ENCODE results near the gene CLCN5.

Gene CLCN5

DNA sequence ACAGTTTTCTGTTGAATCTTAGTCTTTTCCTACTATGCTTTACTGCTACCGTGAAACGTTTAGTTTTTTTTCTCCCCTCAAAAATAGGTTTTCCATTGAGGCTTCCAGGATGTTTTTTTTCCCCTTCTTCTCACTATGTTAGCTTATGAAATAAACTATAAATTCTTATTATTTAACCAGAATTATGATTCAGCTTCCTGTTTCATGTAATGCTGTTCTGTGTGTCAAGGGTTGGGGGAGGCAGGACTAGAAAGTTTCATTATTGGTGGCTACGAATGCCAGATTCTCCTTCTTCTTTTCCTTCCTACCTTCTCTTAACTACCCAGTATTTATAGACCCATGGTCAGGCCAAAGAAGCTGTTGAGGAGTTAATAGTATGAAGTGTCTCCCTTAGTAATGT, 11.8 kb downstream of the CLCN5 start:
- peak; percentile 25 for DNase-seq (ENCODE audit: low read depth)

DNA sequence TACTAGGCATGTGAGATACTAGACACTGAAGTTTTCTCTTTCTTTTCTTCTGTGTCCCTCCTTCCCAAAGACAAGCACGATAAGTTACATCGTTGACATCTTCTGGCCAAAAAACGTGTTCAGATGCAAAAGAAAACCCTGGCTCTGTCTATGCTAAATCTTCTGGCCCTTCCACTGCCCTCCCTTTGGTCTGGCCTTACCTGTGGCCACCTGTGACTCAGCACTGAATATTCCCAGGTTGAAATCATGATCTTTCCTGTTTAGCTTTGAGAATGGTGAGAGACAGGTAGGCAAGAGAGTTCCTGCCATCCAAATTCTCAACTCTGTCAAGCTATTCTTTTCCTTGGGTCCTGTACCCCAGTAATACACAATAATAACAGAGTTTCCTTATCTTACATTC, 12.3 kb downstream of the CLCN5 start:
- no peak for DNase-seq (ENCODE audit: low read depth)

DNA sequence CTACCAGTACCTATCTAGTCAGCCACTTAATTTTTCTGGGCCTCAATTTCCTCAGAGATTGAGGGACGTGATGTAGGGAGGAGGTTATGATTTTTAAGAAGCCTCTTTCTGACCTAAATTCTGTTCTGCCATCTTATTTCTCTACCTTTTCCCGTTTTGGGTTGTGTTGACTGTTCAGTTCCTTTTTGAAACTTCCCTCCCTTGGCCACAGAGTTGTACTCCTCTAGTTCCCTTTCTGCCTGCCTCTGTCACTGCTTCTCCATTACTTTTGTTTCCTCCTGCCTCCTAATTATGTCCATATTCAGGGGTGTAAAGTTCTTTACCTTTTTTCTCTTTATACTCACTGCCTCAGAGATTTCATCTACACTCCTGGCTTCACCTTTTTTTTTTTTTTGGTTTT, 25.4 kb downstream of the CLCN5 start:
- no peak for DNase-seq (ENCODE audit: low read depth)

DNA sequence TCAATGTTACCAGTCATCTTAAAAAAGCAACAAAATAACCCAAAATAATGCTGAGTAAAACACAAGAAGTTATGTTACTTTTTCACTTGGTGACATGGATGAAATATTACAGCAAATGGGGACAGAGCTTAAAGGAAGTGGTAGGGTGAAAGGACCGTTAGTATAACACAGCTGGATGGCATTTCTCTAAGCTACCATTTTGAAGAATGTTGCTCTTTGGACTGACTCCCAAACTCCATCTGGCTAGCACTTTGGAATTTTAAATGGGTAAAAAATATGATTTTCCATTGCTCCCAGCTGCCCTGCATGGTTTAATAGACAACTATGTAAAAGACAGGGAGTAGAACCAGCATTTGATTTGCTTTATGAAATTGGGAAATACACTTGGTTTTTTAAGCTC, 27.6 kb downstream of the CLCN5 start:
- DNase-seq (ENCODE audit: low read depth), result no peak

DNA sequence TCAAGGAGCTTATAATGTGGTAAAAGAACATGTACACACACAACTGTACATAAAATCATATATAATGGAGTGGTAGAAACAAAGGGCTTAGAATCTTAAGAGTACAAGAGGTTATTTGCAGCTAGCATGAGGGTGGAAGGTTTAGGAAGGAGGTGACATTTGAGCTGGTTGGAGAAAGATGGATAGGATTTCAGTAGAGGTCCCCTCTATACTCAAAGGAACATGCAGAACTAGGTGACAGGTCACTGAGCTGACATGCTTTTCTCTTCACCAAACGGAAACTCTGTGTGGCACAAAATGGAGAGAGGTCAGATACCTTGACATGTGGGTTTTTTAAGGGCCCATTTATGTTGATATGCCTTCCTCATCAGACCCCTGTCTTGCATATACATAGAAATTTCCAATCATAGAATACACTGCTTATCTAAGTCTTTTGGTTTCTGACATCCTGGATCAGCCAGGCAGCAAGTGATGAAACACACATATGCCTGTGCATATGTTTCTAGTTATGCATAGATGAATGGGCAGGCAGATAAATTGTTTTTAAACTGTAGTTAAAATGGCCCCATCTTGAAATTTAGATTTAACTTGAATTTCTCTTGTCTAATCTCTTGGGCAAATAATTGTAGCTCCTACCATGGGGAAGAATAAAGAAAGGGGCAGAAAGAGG, 29.3 kb downstream of the CLCN5 start:
- peak; percentile 14 for DNase-seq (ENCODE audit: low read depth)

DNA sequence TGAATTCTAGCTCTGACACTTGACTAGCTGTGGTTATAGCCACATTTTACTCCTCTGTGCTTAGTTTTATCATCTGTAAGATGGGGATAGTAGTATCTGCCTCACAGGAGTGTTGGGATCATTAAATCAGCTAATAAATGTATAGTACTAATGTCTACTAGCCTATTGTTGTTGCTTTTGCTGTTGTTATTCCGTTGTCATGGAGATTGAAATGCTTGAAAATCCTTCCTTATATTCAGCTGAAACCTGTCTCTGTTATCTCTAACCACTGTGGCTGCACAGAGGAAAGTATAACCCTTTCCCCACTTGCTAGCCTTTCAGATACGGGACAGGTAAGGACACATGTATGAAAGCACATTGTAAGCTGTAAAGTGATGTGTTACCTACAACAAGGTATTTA, 33.9 kb downstream of the CLCN5 start:
- no peak for DNase-seq (ENCODE audit: low read depth)

DNA sequence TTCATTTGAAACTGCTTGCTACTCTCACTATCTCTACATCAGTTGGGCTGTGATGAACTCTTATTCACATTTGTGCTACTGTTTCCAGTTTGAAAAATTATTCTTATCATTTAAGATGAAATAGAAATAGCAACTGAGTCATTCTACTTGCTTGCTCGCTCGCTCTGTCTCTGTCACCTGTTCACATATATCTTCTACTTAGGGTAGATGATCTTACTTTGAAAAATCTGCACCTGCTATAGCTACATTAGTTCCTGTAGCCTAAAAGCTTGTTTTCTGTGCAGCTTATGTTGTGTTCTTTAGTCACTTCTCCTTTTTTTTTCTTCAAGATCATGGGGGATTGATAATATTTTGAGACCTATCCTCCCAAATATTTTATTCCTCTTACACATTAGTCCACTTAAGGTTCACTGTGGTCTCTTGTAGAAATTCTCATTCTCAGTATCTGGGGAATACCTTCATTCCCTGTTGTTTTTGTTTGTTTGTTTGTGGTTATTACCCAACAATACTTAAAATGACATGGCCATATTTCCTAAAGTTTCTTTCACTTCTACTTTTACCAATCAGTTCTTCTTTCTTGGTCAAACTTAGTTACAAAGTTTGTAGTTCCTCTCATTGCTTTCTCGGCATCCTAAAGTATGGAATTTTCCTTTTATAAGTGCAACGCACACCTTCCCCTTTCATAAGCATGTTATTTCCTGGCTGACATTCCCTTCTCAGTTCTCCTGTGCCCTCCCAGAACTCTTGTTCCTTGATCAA, 36.5 kb downstream of the CLCN5 start:
- no peak for DNase-seq (ENCODE audit: low read depth)

DNA sequence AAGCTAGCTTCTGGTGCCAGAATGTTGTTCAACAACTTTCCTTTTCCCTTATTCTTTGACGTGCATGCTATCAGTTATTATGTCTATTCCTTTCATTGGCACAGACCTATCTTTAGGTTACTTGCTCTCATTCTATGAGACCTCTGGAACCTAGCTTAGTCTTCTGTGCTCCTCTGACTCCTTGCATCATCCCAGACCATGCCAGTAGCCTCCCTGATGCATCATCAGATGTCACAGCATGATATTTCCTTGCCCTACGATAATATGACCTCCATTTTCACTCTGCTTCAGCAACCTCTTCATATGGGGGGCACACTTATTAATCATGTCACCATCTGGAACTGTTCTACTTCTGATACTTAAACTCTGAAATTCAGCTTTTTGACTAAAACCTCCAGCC, 37.2 kb downstream of the CLCN5 start:
- DNase-seq (ENCODE audit: low read depth), result no peak

DNA sequence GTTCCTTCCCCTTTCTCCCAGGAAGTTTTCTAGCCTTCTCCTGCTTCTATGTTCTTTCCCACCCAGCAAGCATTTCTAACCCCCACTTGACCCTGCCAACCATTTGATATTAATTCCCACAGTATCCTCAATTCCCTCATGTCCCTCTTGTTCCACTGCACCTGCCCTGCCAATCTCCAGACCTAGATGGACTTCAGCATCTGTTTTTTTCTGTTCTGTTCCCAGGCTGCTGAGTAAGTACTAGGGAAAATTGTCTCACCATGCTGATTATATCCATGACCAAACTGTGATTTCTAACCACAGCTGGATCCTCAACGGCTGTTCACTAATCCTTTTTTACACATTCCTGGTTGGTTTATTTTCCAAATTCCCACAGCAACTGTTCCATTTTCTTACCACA, 37.7 kb downstream of the CLCN5 start:
- peak; percentile 3 for DNase-seq (ENCODE audit: low read depth)

DNA sequence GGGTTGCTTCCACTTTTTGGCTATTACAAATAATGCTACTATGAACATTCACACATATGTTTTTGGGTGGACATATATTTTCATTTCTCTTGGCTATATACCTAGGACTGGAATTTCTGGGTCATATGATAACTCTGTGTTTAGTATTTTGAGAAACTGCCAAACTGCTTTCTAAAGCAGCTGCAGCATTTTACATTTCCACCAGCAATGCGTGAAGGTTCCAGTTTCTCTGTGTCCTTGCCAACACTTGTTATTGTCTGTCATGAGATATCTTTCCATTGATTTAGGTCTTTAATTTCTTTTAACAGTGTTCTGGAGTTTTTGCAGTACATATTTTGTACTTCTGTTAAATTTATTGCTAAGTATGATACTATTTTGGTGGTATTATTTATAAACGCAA, 48.3 kb downstream of the CLCN5 start:
- no peak for DNase-seq (ENCODE audit: low read depth)

DNA sequence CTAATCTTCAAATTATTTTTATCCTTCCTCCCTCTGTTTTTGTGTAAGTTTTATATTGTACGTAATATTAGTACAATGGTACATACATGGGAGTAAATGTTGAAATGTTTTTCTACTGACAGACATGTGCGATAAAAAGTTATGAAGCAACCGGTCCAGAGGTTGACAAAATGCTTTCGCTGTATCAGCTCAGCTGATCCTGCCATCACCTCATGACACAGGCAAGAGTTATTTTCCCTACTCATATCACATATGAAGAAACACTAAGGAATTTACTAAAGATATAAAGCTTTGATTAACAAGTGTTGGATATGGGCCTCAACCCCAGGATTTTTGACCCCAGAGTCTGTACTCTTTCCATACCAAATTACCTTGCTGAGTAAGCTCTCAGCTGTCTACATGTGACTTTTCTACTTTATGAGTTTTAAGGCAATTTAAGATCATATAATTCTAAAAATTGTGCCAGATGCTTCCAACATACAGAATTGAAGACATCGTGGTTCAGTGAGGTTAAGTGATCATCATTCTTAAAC, 50.0 kb downstream of the CLCN5 start:
- DNase-seq (ENCODE audit: low read depth), result peak; percentile 73

DNA sequence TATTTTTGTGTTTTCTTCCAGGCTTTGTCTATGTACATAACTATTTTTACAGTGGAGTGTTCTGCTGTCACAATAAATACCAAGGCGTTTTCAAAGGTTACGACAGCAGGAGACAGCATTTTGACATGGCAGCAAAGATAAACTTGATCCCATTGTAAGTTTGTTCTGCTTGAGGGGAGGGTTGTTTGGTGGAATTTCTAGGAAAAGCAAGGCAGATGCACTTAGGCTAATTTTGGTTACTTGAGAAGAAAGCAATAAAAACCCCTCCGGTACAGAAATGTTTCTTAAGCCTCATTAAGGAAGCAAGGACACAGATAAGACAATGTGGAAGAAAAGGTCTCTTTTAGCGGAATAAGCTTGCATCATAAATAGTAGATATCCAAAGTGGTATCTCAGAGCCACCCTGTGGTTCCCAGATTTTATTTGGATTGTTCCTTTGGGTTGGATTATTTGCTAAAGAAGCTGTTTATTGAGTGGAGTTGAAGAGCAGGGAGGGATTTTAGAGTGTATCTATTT, 54.3 kb downstream of the CLCN5 start:
- DNase-seq (ENCODE audit: low read depth), result no peak

DNA sequence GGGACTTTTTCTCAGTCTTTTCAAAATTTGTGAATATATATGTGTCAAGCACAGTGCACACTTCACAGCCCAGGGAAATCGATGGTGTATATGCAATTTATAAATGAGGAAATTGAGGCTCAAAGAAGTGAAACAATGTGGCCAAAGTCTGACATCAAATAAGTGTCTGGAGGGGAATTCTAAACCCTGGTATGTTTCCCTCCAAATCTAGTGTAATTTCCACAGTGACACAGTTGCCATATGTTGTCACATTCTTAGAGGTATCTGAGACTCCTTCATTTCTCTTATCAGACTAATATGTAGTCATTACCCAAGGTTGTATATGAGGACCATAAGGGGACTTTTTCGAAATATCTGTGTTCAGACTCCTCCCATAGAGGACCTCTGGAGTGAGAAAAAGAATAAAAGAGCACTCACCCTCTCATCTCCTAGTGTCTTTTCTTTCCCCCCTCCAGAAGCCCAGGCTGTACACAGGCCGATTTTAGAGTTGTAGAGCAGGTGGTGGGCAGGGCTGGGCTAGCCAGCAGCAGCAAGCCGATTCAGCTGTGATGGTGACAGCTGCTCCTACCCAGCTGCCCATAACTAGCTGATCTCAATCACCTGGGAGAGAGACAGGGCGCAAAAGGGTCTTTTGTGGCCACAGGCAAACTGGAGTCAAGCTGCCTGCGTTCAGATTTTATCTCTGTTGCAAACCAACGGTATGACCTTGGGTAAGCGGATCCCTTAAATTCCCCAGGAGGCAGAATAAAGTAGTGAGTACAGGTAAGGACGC, 55.1 kb downstream of the CLCN5 start:
- no peak for DNase-seq (ENCODE audit: low read depth)

DNA sequence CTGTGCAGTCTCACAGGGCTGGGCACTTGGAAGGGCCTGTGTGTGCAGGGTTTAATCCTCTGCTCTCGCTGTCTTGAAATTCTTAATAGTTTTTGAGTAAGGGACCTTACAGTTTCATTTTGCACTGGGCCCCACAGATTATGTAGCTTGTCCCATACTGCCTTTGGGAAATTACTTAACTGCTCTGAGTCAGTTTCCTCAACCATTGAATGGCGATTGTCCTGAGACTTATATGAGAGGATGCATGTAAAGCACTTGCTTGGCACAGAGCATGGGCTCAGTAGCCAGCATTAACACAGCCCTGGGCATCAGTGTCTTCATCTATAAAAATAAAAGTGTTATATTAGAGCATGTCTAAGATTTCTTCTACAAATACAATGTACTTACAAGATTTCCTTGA, 55.8 kb downstream of the CLCN5 start:
- no peak for DNase-seq (ENCODE audit: low read depth)

DNA sequence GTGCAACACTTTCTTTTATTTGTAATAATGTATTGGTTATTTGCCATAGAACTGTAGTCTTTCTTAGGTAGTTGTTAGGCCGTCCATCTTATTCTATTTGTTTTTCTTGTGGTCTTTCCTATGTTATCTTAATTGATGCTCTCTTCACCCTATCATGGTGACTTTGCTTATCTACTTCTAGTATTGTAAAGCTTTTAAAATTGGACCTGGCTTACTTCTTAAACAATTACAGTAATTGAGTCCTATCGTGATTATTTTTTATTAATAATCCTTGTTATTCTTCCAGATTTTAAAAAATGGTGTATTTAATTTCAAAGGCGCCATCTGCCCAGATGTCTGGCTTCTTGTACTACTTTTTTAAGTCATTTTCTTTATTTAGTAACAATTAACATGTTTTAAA, 63.7 kb downstream of the CLCN5 start:
- no peak for DNase-seq (ENCODE audit: low read depth)

DNA sequence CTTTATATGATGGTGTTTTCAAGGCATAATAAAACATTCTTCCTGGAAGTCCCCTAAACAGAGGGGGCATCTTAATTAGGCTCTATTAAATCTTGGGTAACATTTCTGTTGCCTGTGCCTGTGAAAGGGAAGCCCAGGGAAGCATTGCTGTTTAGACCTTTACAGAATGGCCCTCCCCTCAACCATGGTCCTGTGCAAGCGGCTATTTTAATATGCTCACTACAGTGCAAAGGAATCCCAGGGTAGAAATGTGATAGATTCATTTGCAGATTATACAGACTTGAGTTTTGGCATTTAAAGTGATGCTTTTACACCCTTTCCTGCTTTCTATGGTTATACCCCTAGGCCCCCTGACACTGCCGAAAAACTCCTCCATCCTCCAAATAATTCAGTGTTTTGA, 65.3 kb downstream of the CLCN5 start:
- no peak for DNase-seq (ENCODE audit: low read depth)

DNA sequence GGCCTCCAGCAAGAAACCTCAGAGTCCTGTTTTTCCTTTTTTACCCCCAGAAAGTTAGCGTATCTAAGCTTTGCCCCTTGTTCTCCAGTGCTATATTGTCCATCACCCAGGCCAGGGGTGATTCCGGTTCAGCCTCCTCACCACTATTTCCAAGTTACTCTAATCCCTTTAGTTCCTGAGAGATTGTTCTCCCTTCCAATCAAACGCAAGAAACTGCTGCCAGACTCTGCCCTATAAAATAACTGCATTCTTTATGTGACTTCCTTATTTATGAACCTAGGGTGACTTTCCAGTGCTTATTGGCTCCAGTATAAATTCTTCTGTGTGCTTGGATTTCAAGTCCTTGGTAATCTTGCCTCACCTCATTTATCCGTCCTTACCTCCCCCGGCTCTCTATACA, 65.7 kb downstream of the CLCN5 start:
- no peak for DNase-seq (ENCODE audit: low read depth)

DNA sequence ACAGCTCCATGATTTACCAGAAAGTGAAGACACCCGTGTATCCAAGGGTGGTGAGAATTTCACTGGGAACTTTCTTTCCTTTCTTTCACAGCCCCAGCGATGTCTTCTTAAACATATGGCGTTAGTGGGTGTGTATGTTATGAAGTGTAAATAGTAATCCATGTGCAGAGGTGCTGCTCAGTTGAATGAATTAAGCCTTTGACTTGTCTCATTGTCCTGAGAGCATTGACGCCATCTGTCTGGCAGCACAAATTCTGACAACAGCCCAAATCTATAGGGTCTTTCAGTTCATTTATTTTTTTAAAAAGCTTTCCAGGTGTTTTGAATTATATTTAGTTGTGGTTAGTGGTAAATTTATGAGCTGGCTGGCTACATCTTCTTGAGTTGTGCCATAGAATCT, 69.4 kb downstream of the CLCN5 start:
- DNase-seq (ENCODE audit: low read depth), result no peak

DNA sequence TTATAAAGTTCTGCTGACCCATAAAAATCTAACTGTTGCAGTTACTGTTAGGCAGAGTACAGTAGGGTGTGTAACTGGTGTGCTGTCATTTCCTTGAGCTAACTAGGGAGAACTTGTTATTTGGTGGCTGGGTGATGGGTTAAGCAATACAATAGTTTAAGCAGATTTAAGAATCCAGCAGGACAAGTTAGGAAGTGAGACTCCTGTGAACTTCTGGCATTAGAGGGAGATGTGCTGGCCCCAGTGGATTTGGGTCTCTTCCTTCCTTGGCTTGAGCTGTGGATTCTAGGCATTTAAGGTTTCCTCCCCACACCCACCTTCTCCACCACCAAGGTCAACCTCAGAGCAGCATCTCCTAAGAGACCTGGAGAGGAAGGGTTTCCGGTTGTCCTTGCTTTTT, 70.5 kb downstream of the CLCN5 start:
- DNase-seq (ENCODE audit: low read depth), result no peak

DNA sequence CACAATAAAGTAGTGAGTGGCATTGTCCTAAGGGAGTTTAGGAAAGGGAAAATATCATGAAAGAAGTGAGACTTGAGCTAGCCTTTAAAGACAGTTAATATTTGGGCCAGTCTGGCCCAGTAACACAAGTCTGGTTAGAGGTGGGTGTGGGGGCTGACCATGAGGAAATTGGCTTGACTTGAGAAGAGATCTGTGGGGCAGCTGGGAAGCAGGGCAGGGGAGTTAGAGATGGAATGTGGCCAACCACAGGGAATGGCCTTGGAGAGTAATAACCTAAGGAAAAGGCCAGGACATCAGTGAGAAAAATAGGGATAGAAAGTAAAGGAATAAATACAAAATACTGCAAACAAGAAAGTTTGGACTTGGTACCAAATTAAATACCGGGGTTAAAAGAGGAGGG, 71.3 kb downstream of the CLCN5 start:
- DNase-seq (ENCODE audit: low read depth), result no peak

DNA sequence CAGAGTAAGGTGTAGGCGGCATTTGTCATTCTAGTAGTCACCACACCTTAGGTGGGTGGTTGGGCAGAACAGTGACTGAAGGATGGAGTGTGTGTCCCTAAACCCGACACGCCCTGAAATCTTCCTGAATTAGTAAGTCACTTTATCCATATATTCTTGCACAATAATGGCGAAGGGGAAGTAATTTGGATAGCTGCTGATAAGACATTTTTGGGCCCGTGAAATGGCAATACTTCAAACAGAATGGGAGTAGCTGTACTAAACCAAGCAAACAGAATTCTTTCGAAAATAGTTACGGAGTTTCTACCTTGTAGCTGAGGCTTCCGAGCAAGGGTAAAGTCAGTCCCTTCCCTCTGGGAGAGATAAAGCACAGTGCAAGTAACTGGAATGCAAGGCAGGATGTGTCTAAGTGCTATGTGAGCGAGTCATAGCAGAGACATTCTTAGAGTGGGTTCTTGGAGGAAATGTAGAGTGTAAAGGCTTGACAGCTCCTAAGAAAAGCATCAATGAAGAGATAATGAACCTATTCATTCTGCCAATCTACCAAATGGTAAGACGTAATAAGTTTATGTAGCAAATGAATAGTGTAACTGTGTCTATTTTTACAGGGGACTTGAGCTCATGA, 72.8 kb downstream of the CLCN5 start:
- DNase-seq (ENCODE audit: low read depth), result peak; percentile 78

DNA sequence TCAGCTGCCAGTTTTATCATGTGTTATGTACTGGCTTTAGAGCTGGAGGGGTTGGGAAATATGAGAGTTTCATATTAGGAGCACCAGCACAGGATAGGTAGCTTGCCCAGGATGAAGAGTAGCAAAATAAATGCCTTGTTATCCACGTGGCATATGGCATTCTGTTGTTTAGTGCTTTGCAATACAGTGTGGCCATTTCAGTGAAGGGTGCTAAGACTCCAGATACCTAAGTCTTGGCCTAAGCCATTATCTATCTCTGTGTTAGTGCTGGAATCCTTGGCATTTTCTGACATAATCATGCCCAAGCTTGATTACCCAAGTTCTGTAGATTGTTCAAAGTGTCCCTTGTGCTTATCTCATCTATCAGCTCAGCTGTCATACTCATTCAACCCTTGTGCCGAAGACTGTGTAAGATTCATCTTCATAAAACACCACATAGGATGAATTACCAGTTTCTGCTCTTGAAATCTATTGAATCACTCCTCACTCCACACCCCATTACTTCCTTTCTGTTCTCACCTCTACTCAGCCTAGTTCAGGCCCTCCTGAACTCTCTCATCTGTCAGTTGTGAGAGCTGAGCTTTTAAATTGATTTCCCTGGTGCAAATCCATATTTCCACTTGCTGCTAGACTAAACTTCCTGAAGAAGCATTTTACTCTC, 73.5 kb downstream of the CLCN5 start:
- DNase-seq (ENCODE audit: low read depth), result peak; percentile 19

All from iris pigment epithelial cell (primary cell).